HG02885 (cell line): ENCODE data around the gene TMEM212.

Source experiments
- ATAC-seq: cut with Tn5 transposase; IDR thresholded peaks from one replicate; pipeline ENCODE4 v1.9.1; 2021; ENCODE audit warnings: mild to moderate bottlenecking; ENCODE audit not compliant: unreplicated experiment, poor library complexity

TMEM212 gene

DNA sequence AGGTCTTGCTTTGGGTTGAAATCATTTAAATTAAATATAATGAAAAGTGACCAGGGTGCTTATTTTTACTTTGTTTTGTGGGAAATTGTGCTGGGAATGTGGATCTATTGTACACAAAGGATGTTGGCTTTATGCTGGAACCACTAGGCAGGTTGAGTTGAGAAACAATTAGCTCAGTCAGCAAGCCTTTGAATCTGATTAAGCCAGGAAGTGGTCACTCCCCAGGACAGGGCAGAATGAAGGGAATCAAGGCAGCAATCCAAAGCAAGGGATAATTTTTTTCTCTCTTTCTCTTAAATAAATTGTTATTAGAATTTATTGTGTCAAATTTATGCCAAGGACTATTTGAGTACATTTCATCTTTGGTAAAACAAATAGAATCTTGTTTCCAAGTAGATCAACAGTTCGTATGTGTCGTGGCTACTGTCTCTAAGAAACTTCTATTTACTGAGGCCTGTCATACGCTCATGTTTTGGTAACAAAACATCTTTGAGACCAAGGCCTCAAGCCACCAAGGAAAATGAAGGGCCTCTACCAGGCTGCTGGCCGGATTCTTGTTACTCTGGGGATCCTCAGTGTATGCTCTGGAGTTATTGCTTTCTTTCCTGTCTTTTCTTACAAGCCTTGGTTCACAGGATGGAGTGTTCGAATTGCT lies at the start of gene TMEM212:
TSS of gene TMEM212 (plus strand) at position 486 of the 655 bp plus-strand sequence. CDS start at position 521, 35 bp downstream.
- ATAC-seq, result no peak

DNA sequence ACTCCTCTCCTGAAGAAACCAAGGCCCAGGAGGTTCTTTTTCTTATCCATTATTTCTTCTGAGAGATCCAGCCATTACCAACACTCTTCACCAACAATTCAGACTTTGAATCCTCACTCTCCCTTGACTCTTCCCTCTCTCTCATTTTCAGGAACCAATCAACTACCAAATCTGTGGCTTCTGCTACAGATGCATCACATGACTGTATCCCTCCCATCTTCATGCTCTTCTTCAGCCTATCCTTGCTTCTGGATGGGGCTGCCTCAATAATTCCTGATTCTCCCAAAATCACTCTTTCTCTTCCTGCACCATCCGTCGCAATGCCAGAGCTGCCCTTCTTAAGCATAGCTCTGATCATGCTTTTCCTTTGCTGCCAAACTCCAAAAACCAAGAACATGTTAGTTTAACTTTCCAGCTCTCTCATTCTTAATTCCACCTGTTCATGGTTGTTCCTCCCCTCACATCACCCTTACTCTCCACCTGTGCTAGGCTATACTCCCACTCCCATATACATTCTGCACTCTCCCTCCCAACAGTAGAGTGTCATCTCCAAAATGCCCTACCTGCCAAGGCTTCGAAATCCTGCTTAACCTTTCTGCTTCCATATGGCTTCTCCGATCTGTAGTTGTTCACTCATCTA lies 46.4 kb upstream of the TMEM212 start:
- no peak for ATAC-seq

DNA sequence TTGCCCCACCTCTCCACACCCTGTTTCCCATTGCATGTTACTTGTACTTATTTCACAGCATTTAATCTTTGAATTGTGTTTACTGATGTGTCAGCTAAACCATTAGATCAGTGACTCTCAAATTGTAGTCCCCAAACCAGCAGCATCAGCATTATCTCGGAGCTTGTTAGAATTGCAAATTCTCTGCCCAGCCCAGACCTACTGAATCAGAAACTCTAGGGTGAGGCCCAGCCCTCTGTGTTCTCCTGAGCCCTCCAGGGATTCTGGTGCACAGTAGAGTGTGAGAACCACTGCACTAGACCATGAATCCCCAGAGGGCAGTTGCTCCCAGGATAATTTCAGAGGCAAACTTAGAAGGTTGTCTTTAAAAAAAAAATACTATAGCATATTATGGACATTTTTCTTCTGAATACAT lies 45.9 kb upstream of the TMEM212 start:
- no peak for ATAC-seq

DNA sequence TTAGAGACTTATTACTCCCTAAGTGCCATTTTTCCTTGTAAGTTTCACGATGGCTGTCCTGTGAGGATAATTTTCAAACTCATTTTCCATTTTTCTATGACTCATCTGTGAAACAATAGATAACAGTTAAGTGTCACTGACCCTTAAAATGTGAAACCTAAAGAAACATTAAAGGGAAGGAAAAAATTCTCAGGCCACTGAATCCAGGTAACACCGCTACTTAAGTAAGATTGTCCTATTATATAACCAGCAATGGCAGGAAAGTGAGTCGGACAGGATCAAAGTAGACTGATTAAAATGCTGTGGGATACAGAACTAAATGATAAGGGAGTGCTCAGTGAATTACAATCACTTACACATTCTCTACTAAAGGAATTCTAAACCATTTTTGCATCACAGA lies 45.3 kb upstream of the TMEM212 start:
- no peak for ATAC-seq

DNA sequence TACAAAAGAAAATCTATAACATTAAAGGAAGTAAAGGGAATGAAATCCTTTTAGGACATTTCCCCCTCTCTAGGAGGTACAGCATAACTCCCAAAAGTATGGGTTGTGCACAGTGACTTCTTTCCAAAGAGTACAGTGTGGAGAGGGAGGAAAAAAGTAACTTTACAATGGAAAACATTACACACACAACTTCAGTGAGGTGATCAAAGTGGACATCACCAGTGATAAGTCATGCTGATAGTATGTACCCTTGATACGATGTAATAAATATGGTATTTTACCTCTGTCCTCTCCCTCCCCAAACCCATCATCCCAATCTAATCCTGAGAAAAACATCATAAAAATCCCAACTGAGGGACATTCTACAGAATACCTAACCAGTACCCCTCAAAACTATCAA lies 43.6 kb upstream of the TMEM212 start:
- ATAC-seq, result no peak

DNA sequence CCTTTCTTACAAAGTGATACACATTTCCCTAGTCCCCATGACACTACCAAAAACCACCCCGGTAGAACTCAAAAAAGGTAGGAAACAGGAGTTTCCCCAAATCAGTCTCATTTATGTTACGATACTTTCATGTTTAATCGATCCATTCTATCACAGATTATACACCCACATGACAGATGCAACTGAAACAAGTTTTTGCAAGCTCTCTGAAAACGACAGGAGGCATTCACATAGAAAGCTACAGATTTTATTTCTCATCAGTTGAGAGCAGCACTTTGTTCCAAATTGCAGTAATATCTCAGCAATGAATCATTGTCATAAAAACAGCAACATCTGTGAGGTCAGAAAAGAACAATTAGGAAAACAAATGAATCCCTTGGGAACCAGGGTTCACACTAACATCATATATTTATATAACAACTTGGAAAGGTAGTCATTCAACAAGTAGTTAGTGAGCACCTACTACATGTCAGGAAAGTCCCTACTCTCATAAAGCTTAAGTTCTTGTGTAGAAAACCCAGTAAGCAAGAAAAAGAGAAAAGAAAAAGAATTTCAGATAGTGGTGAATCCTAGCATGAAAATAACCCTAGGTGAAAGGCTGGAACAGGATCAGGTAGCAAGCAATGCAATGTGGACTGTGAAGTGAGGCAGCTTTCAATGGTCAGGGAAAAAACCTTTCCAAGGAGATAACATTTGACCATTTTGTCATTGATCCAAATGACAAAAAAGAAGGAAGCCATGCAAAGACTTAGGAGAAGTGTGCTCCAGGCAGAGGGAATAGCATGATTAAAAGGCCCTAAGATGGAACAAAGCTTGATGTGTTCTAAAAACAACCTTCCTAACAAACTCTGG lies 41.2 kb upstream of the TMEM212 start:
- no peak for ATAC-seq

DNA sequence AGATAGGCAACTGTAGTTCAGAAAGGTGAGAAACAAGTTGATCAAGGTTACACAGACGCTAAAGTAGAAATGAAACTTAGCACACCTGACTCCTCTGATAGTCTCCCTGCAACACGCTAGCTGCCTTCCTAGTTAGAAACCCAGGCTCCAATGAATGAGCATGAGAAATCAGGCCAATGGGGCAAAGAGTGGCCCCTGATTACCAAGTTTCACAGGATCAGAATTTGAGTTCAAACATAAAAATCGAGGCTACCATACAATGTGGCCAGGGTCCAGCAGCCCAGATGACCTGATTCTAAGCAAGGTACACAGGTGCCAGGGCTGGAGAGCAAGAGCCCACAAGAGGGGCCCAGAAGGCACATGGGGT lies 40.6 kb upstream of the TMEM212 start:
- no peak for ATAC-seq

DNA sequence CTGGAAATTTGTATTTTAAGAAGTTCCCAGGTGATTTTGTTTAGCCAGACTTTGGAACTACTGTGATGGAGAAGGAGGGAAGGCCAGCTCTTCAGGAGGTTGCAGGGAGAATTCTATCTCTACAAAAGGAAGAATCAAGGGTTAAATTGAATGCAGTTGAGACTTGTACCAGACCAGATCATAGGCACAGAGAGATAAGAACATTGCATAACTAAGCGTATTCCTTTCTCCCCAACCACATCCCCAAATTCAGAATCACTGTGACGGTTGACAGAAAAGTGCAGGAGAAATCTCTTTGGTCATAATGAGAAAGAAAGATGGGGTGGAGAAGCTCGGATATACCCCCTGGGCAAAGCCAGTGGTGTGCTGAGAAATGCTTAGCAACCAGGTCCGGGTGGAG lies 40.1 kb upstream of the TMEM212 start:
- ATAC-seq, result no peak

DNA sequence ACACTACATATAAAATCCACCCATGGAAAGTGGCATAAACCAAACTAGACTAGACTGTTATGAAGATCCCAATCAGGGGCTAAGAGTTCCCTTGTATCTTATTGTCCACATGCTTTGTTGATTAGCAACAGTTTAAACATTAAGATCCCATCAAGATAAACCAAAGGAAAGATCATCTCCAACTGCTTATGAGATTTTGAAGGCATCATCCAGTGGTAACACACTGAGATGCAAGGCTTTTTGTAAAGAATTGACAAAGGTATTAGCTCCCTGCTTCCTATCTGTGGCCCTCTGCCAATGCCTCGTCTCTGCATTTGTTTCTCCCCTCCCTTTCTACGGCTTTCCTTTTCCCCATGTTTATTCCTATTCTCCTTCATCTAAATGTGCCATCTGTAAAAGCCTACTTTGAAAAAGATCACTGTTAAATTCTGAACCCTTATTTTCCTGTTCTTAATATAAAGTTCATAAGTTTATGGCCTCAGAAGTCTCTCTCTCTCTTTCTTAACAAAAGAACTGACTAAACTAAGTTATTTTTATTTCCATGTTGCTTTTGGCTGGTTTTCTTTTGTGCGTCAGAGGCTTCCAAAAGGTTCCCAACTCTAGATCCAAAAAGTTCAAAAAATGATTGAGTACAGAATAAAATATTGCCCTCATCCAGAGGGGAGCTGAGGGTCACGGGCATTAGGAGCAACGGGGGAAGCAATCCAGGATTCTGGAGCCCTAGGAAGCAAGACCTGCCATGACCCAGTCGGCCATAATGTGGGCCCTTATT lies 38.3 kb upstream of the TMEM212 start:
- ATAC-seq, result no peak

DNA sequence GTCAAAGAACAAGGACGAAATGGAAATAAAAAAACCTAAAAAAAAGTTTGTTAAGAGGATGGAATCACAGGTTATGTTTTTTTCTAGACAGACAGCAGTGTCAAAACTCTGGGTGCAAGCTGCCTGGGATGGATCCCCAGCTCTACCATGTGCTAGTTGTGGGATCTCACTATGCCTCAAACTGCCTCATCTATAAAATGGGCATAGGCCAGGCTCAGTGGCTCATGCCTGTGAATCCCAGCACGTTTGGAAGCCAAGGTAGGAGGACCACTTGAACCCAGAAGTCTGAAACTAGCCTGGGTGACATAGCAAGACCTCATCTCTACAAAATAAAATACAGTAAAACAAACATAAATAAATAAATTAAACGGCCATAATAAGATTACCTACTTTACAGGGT lies 37.5 kb upstream of the TMEM212 start:
- no peak for ATAC-seq

DNA sequence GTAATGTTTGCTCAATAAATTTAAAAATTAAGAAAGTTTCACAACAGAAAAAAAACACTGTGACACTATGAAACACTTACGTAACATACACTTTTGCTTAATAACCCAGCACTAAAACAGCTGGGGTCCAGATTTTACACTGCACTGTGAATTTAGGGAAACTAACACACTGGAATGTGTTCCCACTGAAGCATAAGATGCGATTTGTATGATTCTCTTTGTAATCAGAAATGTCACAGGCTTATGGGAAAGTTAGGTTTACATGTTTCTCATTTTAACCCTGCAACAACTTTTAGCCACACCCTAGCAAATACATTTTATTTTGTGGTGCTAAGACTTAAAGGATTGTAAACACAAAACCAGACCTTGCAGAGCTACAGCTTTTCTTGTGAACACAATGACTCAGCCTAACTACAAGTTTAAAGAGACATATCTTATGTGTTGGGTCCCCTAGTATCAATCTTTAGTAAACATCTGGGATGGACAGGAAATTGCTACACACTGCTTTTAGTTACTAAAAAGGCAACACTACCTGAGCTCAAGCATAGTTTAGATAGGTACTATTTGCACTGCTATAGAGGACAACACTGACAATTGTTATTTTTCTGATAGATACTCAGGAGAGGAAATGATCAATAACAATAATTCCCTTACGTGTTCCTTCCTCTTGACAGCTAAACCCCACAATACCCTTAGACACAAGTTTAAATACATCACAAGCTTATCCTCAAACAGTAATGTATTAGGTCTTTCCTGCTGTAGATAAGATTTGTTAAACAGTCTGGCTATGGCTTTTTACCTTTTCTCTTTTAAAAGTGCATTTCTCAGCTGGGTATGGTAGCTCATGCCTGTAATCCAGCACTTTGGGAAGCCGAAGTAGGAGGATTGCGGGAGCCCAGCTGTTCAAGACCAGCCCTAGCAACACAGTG lies 36.7 kb upstream of the TMEM212 start:
- ATAC-seq, result no peak

DNA sequence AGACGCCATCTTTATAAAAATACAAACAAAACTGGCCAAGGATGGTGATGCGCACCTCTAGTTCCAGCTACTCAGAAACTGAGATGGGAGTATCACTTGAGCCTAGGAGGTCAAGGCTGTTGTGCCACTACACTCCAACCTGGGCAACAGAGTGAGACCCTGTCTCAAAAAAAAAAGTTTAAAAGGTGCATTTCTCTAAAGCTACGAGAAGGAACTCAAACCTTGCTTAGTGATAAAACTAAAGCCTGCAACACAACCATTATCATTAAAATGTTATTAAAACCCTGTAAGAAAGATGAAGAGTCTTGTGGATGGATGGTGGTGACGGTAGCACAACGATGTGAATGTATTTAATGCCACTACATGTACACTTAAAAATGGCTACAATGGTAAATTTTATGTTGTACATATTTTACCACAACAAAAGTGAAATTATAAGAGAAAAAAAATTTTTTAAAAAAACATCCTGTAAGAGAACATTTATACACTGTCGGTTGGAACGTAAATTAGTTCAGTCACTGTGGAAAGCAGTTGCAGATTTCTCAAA lies 35.9 kb upstream of the TMEM212 start:
- no peak for ATAC-seq

DNA sequence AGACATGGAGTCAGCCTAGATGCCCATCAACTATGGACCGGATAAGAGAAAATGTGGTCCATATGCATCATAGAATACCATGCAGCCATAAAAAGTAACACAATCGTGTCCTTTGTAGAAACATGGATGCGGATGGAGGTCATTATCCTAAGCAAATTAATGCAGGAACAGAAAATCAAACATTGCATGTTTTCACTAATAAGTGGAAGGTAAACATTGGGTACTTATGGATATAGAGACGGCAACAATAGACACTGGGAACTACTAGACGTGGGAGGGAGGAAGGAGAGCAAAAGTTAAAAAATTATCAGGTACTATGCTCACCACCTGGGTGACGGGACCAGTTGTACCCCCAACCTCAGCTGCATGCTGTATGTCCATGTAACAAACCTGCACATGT lies 35.3 kb upstream of the TMEM212 start:
- no peak for ATAC-seq

DNA sequence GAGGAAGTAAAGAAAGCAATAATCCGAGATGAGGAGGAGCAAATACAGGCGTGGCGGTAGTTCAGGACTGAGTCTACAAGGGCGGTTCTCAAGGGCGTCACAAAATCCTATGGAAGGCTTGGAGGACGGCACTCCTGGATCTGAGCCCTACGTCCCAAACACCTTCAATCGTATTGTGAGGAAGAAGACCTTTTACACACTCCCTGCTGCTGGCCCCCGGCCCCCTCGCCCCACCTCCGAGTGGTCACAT lies 33.6 kb upstream of the TMEM212 start:
- ATAC-seq, result peak; percentile 22

DNA sequence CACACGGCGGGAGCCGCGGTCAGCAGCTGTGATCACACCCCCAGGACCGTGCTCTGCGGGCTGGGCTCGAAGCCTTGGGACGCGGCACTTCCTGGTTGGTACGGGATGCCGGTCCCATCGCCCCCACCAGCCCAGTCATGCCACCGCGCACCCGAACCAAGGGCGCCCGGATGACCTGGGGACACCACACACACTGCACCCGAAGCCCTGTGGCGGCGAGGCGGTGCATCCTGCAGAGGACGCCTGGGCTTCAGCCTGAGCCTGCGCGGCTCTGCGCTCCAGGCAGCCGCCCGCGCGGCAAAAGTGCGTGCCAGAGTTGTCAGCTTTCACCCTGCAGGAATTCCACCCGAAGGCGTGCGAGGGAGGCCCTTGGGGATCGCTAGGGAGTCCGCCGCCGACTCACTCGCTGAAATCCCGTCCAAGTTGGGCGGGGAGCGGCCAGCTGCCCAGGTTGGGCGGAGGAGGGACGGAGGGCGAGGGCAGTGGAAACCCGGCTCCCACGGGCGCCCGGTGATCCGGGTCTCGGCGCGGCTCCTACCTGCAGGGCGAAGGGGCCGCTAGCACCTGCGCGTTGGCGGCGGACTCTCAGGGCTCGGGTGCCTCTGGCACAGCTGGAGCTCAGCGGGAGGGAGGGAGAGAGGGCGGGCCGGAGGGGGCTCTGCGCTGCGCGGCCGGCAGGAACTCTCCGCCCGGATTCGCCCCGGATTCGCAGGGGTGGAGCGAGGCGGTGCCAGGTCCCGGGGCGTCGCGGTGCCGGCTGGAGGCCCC lies 33.1 kb upstream of the TMEM212 start, which contains the start of gene PLD1:
TSS of gene PLD1 (minus strand) at position 623 of the 768 bp plus-strand sequence. CDS start 72,432 bp downstream, outside the sequence.
- peak; percentile 70 for ATAC-seq

DNA sequence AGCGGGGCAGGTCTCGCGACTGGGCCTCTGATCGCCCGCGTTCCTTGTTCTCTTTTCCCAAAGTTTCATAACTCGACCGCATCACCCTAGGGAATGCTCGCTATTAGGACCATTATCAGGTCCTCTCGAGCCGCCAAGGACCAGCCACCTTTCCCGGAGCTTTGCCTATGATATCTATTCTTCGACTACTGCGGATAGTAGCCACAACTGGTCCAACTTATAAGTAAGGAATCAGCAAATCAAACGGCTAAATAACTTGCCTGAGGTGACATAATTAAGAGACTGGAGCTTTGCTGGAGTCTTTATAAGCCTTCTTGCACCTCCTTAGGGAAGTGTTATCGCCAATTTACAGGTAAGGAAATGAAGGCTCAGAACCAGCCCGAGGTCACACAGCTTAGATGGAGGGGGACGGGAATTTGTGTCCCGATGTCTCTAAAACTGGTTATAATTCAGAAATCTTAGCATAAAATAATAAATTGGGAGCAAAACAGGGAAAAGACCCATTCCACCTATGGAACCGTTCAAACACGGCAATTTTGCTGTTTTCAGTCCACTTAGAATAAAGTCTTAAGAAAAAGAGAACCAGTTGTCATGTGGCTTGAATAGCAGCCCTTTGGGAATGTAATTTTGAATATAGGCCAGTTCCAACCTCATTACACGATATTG lies 32.4 kb upstream of the TMEM212 start:
- no peak for ATAC-seq

DNA sequence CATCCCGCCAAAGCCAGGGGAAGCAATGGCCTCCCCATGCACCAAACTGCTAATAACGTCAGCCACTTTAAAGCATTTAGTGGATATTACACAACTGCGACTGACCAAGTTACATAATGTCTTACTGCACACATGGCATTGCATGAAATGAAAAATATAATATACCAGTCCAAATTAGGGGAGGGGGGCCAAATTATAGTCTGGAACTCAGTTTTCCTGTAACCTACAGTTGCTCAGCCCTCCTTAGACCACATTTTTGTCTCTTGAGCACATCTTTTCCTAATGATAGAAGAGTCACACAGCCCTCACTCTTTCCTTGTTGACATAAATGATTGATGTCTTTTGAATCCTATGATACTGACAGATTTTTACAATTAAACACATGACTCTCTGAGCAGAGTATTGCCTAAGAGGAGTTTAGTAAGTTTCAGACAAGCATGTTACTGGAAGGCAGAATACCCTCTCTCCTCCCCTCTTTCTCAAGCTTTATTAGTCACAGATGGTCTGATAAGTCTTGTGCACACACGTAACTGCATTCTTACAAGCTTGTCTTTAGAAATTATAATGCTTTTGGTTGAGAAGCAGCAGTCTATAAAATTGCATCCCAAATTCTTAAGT lies 31.7 kb upstream of the TMEM212 start:
- ATAC-seq, result no peak

DNA sequence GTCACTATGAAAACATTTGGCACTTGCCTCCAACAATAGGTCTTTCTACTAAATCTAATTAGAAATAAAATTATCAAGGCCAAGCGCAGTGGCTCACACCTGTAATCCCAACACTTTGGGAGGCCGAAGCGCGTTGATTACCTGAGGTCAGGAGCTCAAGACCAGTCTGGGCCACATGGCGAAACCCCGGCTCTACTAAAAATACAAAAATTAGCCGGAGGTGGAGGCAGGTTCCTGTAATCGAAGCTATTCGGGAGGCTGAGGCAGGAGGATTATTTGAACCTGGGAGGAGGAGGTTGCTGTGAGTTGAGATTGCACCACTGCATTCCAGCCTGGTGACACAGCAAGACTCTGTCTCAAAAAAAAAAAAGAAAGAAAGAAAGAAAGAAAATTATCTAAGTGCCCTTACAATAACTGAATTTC lies 31.2 kb upstream of the TMEM212 start:
- no peak for ATAC-seq
